GM23248 (cell line): ENCODE data around the gene CLEC16A. TPM values are rescaled to one million over a fixed set of nuclear protein-coding genes. Genes with fewer than 3 reads are reported as not detected.

Experiments
- DNase-seq: peaks from one replicate; pipeline ENCODE4 v3.0.0-alpha.2; 2015
- H2AFZ ChIP-seq: fragments of 200-600 bp; sonication (generic); 2 replicates; pipeline ENCODE4 v1.6.1; 2016; ENCODE audit warnings: antibody characterized with exemption
- H3F3A ChIP-seq: fragments of 200-600 bp; sonication (generic); 2 replicates; pipeline ENCODE4 v1.6.1; 2016; ENCODE audit warnings: mild to moderate bottlenecking, antibody characterized with exemption, mixed run types; ENCODE audit not compliant: insufficient read depth
- H3K27ac ChIP-seq: fragments of 200-600 bp; sonication (generic); 2 replicates; pipeline ENCODE4 v1.5.1; 2016; ENCODE audit warnings: mild to moderate bottlenecking
- H3K27me3 ChIP-seq: fragments of 200-600 bp; sonication (generic); replicated peaks from 2 replicates; pipeline ENCODE4 v1.6.1; 2016; ENCODE audit warnings: mild to moderate bottlenecking; ENCODE audit not compliant: insufficient read depth
- H3K36me3 ChIP-seq: fragments of 200-600 bp; sonication (generic); 2 replicates; pipeline ENCODE4 v1.6.1; 2016; ENCODE audit warnings: low read depth, mild to moderate bottlenecking
- H3K4me1 ChIP-seq: fragments of 200-600 bp; sonication (generic); 2 replicates; pipeline ENCODE4 v1.6.1; 2016; ENCODE audit warnings: mild to moderate bottlenecking; ENCODE audit not compliant: insufficient read depth
- H3K4me2 ChIP-seq: fragments of 200-600 bp; sonication (generic); one replicate; pipeline ENCODE4 v1.6.1; 2016; ENCODE audit warnings: mild to moderate bottlenecking; ENCODE audit not compliant: unreplicated experiment
- H3K4me3 ChIP-seq: fragments of 200-600 bp; sonication (generic); 2 replicates; pipeline ENCODE4 v1.5.1; 2016; ENCODE audit warnings: mild to moderate bottlenecking
- H3K79me2 ChIP-seq: fragments of 200-600 bp; sonication (generic); 2 replicates; pipeline ENCODE4 v1.6.1; 2016; ENCODE audit warnings: mild to moderate bottlenecking; ENCODE audit not compliant: insufficient read depth
- H3K9ac ChIP-seq: fragments of 200-600 bp; sonication (generic); 2 replicates; pipeline ENCODE4 v1.6.1; 2016; ENCODE audit warnings: mild to moderate bottlenecking
- H3K9me2 ChIP-seq: fragments of 200-600 bp; sonication (generic); 2 replicates; pipeline ENCODE4 v1.6.1; 2016; ENCODE audit warnings: mixed run types, mild to moderate bottlenecking, moderate library complexity; ENCODE audit not compliant: insufficient read depth
- H3K9me3 ChIP-seq: fragments of 200-600 bp; sonication (generic); one replicate; pipeline ENCODE4 v1.6.1; 2017; ENCODE audit warnings: low read depth
- H4K20me1 ChIP-seq: fragments of 200-600 bp; sonication (generic); 2 replicates; pipeline ENCODE4 v1.6.0; 2016; ENCODE audit not compliant: insufficient read depth
- EZH2 ChIP-seq: fragments of 200-600 bp; sonication (generic); IDR thresholded peaks from 2 replicates; pipeline ENCODE4 v1.6.1; 2018; ENCODE audit warnings: antibody characterized with exemption, mild to moderate bottlenecking; ENCODE audit not compliant: insufficient read depth, poor library complexity, severe bottlenecking
- EZH2phosphoT487 ChIP-seq: fragments of 200-600 bp; sonication (generic); IDR thresholded peaks from 2 replicates; pipeline ENCODE4 v1.6.1; 2018; ENCODE audit warnings: antibody characterized with exemption, moderate library complexity, mild to moderate bottlenecking, low read depth; ENCODE audit not compliant: insufficient read depth
- WGBS, 2 experiments: methylation state at CpG; one replicate each; pipeline ENCODE4 v1.1.6; 2015 to 2017; ENCODE audit warnings: low lambda C conversion rate in 2 of 2, low coverage in 1 of 2; ENCODE audit errors: missing lambda C conversion rate in 2 of 2; 5-methylcytosine and 5-hydroxymethylcytosine counted together
- in situ Hi-C: fragments of 300-500 bp; cut with MboI; formaldehyde crosslinking; loops from 2 replicates; pipeline ENCODE4 v1.15.0; 2020
- polyA plus RNA-seq: library from polyadenylated mRNA; unstranded; fragments of >200 nt; fragmentation: Nextera tagmentation; extraction: Ambion mirVana; gene quantifications from 2 replicates; pipeline ENCODE4 v1.2.1, GENCODE V29; 2016
- total RNA-seq: library from RNA; depleted of rRNA; stranded (reverse); fragments of >200 nt; shearing (Covaris generic); gene quantifications from 2 replicates; pipeline ENCODE4 v1.2.3, GENCODE V29; 2014

Gene CLEC16A
- total and polyA plus RNA-seq, 2 experiments from 2014 or later = 13.2 to 21.4 TPM

DNA sequence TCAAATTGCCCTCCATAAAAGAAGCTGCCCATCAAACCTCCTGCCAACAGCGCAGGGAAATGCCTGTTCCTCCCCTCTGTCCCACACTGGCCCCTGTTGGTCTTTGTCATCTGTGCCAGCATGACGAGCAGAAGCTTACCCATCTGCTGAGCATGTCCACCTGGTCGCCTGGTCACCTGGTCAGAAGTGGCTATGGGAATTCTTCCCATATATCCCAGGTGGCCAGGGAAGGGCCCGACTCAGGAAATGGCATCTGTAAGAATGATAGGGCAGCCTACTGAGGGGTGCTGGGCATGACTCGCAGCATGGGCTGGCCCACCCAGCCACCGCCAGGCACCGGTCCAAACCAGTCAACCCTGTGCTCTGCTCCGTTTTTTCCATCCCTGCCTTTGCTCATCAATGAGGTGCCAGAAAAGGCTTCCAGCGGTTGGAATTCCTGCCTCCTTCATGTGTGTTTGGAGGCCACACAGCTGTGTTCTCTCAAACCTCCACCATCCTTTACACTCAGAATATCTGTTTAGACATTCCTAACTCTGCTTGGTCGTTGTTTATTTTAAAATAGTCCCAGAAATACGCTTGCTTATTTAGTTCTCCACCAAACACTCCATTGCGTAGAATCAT is 145.2 kb downstream of the CLEC16A start:
- H3K9me3 ChIP-seq = no peaks in the 10 kb centered on the region
- peak; percentile 32 for DNase-seq
- TF ChIP-seq EZH2phosphoT487 = no peak
- no peak for TF ChIP-seq EZH2
- no peaks in the 10 kb centered on the region for H3F3A ChIP-seq
- H4K20me1 ChIP-seq = no peaks in the 10 kb centered on the region
- 76% methylated on average over 12 of the region's 12 CpGs for WGBS, 2 experiments
- no peaks in the 10 kb centered on the region for H3K36me3 ChIP-seq
- H3K27me3 ChIP-seq = no peaks in the 10 kb centered on the region
- no peak overlapping the region for H3K4me3 ChIP-seq
- no peak overlapping the region for H2AFZ ChIP-seq
- H3K9ac ChIP-seq = no peak overlapping the region
- H3K4me1 ChIP-seq = peaks cover 7% of the 10 kb centered on the region
- in situ Hi-C loops = no loop called here
- H3K9me2 ChIP-seq = no peaks in the 10 kb centered on the region
- no peaks in the 10 kb centered on the region for H3K79me2 ChIP-seq
- H3K4me2 ChIP-seq = no peak overlapping the region
- no peak overlapping the region for H3K27ac ChIP-seq

DNA sequence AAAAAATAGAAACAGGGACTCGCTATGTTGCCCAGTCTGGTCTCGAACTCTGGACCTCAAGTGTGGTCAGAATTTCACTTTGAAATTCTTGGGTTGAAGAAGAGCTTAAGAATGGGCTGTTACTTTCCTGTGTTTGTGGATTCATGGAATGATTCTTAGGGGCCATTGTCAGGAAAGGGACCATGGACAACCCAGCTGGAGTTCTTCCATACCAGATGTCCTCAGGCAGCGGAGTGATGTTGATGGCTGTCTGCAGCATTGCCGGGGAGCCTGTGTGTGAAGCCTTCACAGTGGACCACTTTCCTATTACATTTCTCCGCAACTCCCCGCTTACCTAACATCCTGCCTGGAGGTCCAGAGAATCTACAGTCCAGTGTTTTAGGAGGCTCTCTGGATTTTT is 145.9 kb downstream of the CLEC16A start:
- Histone ChIP-seq H3K9me2 (no peaks in the 10 kb centered on the region), H3K4me1 (peaks cover under 1% of the 10 kb centered on the region; the same call in 1 of the 2 replicates), H4K20me1 (no peaks in the 10 kb centered on the region), H3K36me3 (no peaks in the 10 kb centered on the region), H3K9me3 (no peaks in the 10 kb centered on the region), H3F3A (no peaks in the 10 kb centered on the region), H3K9ac (no peak overlapping the region), H3K4me2 (no peak overlapping the region), H3K4me3 (no peak overlapping the region), H2AFZ (no peak overlapping the region), H3K27me3 (no peaks in the 10 kb centered on the region), H3K79me2 (no peaks in the 10 kb centered on the region), H3K27ac (no peak overlapping the region)
- in situ Hi-C loops = no loop called here
- whole genome bisulfite sequencing, 2 experiments = 99% methylated on average over 6 of the region's 6 CpGs
- DNase-seq = no peak
- TF ChIP-seq EZH2phosphoT487 = no peak
- no peak for TF ChIP-seq EZH2

DNA sequence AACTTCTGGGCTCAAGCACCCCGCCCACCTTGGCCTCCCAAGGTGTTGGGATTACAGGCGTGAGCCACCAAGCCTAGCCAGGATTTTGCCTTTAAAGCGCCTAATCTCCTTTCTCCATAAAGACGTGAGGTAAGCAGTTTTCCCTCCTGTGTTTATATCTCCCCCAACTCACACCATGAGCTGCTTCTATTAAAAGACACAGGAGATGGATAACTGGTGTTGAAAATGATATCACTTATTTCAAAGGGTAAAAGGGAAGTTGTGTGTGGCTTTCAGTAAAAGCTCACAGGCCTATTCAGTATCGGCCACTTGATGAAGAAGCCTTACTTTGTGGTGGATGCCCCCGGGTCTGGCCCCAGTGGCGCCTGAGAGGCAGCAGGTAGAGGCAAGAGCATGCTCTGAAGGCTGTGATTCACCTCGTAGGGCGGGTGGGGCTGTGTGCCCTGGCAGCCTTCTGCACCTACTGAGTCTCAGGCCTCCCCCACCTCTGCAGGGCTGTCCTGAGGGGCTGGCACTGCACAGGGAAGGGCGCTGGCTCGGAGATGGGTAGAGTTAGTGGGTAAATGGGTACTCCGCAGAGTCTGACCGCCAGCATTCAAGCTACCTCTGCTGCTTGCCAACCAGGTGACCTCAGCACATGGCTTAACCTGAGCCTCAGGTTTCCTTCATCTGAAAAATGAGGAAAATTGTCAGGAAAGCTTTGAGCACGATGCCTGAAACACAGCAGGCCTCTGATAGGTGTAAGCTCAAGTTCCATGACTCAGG is 146.8 kb downstream of the CLEC16A start:
- 97 to 98% methylated on average over 14 of the region's 14 CpGs for WGBS, 2 experiments
- Histone ChIP-seq H3K27me3 (no peaks in the 10 kb centered on the region), H3K4me1 (no peaks in the 10 kb centered on the region), H3K9me3 (no peaks in the 10 kb centered on the region), H3K4me3 (no peak overlapping the region), H3F3A (no peaks in the 10 kb centered on the region), H3K27ac (no peak overlapping the region), H3K9me2 (no peaks in the 10 kb centered on the region), H3K9ac (no peak overlapping the region), H2AFZ (no peak overlapping the region), H3K36me3 (no peaks in the 10 kb centered on the region), H3K4me2 (no peak overlapping the region), H3K79me2 (no peaks in the 10 kb centered on the region), H4K20me1 (no peaks in the 10 kb centered on the region)
- in situ Hi-C loops = no loop called here
- no peak for DNase-seq
- TF ChIP-seq EZH2phosphoT487 (no peak), EZH2 (no peak)

DNA sequence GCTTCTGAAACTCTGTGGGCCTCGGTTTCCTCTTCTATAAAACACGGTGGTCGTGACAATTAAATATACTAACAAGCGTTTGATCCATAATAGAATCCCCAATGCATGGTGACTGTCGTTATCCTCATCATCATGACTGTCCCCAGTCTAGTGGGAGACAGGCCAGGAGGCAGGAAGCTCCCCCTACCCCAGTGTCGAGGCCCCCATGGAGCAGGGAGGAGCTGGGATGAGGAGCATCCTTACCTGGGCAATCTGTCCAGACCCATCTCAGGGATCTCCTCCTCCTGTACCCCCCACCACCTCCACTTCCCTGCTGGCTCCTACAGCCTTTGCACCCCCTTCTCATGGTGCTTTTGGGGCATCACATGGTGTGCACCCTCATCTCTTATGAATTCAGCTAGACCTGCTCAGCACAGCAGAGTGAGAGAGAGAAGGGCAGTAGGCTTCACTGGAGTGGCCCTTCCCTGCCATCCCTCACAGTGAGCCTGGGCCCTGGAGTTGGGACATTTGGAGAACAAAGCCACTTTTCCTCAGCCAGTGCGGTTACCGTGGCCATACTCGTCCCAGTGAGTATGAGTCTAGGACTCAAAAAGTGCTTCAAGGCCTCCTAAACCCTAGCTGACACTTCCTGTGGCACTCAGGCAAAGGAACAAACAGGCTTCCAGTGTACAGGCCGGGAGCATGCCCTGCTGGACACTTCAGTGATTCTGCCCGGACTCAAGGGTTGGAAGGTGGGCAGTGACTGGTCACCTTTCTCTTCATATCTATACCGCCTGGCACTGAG is 148.6 kb downstream of the CLEC16A start:
- no peaks in the 10 kb centered on the region for H3K36me3 ChIP-seq
- H3K9ac ChIP-seq = no peak overlapping the region
- H3K79me2 ChIP-seq = no peaks in the 10 kb centered on the region
- no peak overlapping the region for H3K4me3 ChIP-seq
- 96 to 97% methylated on average over 12 of the region's 12 CpGs for WGBS, 2 experiments
- H3K27ac ChIP-seq = no peak overlapping the region
- TF ChIP-seq EZH2phosphoT487 (no peak), EZH2 (no peak)
- no peaks in the 10 kb centered on the region for H3K9me3 ChIP-seq
- H3K4me2 ChIP-seq = no peak overlapping the region
- H4K20me1 ChIP-seq = no peaks in the 10 kb centered on the region
- no peaks in the 10 kb centered on the region for H3K4me1 ChIP-seq
- in situ Hi-C loops = no loop called here
- no peaks in the 10 kb centered on the region for H3K9me2 ChIP-seq
- no peak for DNase-seq
- no peak overlapping the region for H2AFZ ChIP-seq
- H3K27me3 ChIP-seq = no peaks in the 10 kb centered on the region
- H3F3A ChIP-seq = no peaks in the 10 kb centered on the region
